ENCODE measurements around the gene FILIP1L. TPM values are rescaled to one million over a fixed set of nuclear protein-coding genes. Genes with fewer than 3 reads are reported as not detected.

The FILIP1L gene
- total and polyA plus RNA-seq, 2 of the 13 experiments (the other 11 are each of a cell fraction or from before 2014, with no cell fraction given), result 8.1 to 187 TPM

GRCh38 chr3:99984668-99985067 lies 129.6 kb downstream of the FILIP1L start:
- Histone ChIP-seq H4K20me1 (ENCODE audit: insufficient read depth, low read length) (no peaks in the 10 kb centered on the region), H3K4me2 (ENCODE audit: low read depth, low read length) (no peak overlapping the region), H3K27me3 (ENCODE audit: control insufficient read depth in 1 of 2, insufficient read depth in 2 of 2, low read length in 2 of 2) (no peaks in the 10 kb centered on the region), H3K9me3 (ENCODE audit: low read length) (no peaks in the 10 kb centered on the region), H3K4me1 (ENCODE audit: insufficient read depth, low read length) (0 out of 2 replicates have a peak, but pooled peaks cover 9% of the 10 kb centered on the region), H3K4me3 (replicated peaks in 1 of 3; ENCODE audit: insufficient read depth in 1 of 3, low read depth in 2 of 3, low read length in 3 of 3) (no peak overlapping the region), H3K27ac (ENCODE audit: extremely low read length, insufficient read depth, low read length) (no peak overlapping the region), H3K36me3 (replicated peaks in 1 of 2; ENCODE audit: control insufficient read depth in 1 of 2, insufficient read depth in 2 of 2, low read length in 2 of 2) (no peaks in the 10 kb centered on the region), H3K9ac (ENCODE audit: insufficient read depth, low read depth, low read length) (no peak overlapping the region), H3K79me2 (ENCODE audit: insufficient read depth, low read length) (no peaks in the 10 kb centered on the region), H2AFZ (ENCODE audit: low read length) (no peak overlapping the region)
- DNase-seq (ENCODE audit: low spot score) (no peak), FAIRE-seq (no peak), ATAC-seq (no peak)
- in situ Hi-C loops (cut with HindIII; ENCODE audit: extremely low pct_ligation_motif_present, low pct_unique_long_range_greater_than_20kb), result no loop called here
- intact Hi-C loops (cut with micrococcal nuclease; ENCODE audit: unreplicated experiment), result no loop called here
- ChIA-PET CTCF (ENCODE audit: low intra/inter-chr PET ratio, low total read pairs) (no interaction called here), POLR2A (no interaction called here)
- no TSS peak for BruUV-seq (replicated peaks)
- WGBS (ENCODE audit: low lambda C conversion rate), result 83% methylated on average over 2 of the region's 2 CpGs
- TF ChIP-seq E2F5 (CRISPR knock-in tag; conservative IDR thresholded peaks at IDR 0.05) (no peak), ZNF609 (CRISPR knock-in tag; IDR thresholded peaks at IDR 0.05; ENCODE audit: borderline replicate concordance) (no peak), ZNF276 (CRISPR knock-in tag; IDR thresholded peaks at IDR 0.05; ENCODE audit: low read depth) (no peak), ZNF605 (CRISPR knock-in tag; IDR thresholded peaks at IDR 0.05) (no peak), ETV5 (CRISPR knock-in tag; IDR thresholded peaks at IDR 0.05; ENCODE audit: borderline replicate concordance) (no peak), ATF2 (CRISPR knock-in tag; IDR thresholded peaks at IDR 0.05) (no peak), MYPOP (CRISPR knock-in tag; IDR thresholded peaks at IDR 0.05) (no peak), PHF21A (CRISPR knock-in tag; IDR thresholded peaks at IDR 0.05) (no peak), ZNF737 (CRISPR knock-in tag; IDR thresholded peaks at IDR 0.05; ENCODE audit: borderline replicate concordance) (no peak), RNF2 (conservative IDR thresholded peaks at IDR 0.05; ENCODE audit: low read depth) (no peak)

All from HepG2 (cell line).